Gastrocnemius medialis (tissue), 4 donors: Measurements from ENCODE around the gene KANSL1. TPM values are rescaled to one million over a fixed set of nuclear protein-coding genes. Genes with fewer than 3 reads are reported as not detected.

Source experiments
- ATAC-seq, 2 donors: fragments of 150-250 bp; one replicate each; pipeline ENCODE4 v1.9.1; 2016
- DNase-seq, 2 donors: peaks; one replicate each; pipeline ENCODE4 v3.0.0-alpha.2; 2019
- H3K27ac ChIP-seq, 4 donors: fragments of 200-600 bp; sonication (generic); 1 replicate in 1 of 4; 2 replicates in 3 of 4; pipeline ENCODE4 v1.5.1; 2016 to 2018; ENCODE audit warnings: mild to moderate bottlenecking in 2 of 4, moderate library complexity in 1 of 4
- H3K27me3 ChIP-seq, 3 donors: fragments of 200-600 bp; sonication (generic) in 2 of 3; 1 replicate in 1 of 3; 2 replicates in 2 of 3; pipeline versions ENCODE4 v1.5.1 to v1.6.0; 2016 to 2019; ENCODE audit warnings: mild to moderate bottlenecking in 1 of 3, moderate library complexity in 1 of 3
- H3K36me3 ChIP-seq, 2 donors: fragments of 200-600 bp; sonication (generic) in 1 of 2; one replicate each; pipeline ENCODE4 v1.5.1; 2017 to 2018
- H3K4me1 ChIP-seq, 2 donors: fragments of 200-600 bp; sonication (generic) in 1 of 2; one replicate each; pipeline ENCODE4 v1.5.1; 2016 to 2017; ENCODE audit warnings: mild to moderate bottlenecking in 2 of 2
- H3K4me3 ChIP-seq, 4 donors: fragments of 200-600 bp; sonication (generic) in 3 of 4; 1 replicate in 1 of 4; 2 replicates in 3 of 4; pipeline ENCODE4 v1.5.1; 2016 to 2019; ENCODE audit warnings: mild to moderate bottlenecking in 2 of 4
- H3K9me3 ChIP-seq, 3 donors: fragments of 200-600 bp; sonication (generic) in 2 of 3; 1 replicate in 1 of 3; 2 replicates in 2 of 3; pipeline ENCODE4 v1.5.1; 2016 to 2019
- POLR2A ChIP-seq, 2 donors: fragments of 450-650 bp; IDR thresholded peaks; one replicate each; pipeline ENCODE4 v1.6.1; 2017; ENCODE audit warnings: antibody characterized with exemption in 2 of 2, mild to moderate bottlenecking in 2 of 2, moderate library complexity in 2 of 2
- in situ Hi-C, 4 donors: fragments of 200-750 bp; cut with MboI; loops; one replicate each; pipeline versions ENCODE4 v1.15.0 to v1.8.0; 2017; ENCODE audit warnings: low sequenced_read_pairs in 4 of 4
- intact Hi-C: fragments of 100-400 bp; cut with DNase I; formaldehyde crosslinking; loops from one replicate; pipeline ENCODE4 v1.15.1; 2023; ENCODE audit warnings: low total_unique reads
- total RNA-seq, 4 donors: library from RNA; depleted of rRNA; stranded (reverse); fragments of >200 nt; gene quantifications; one replicate each; pipeline versions ENCODE4 v1.1.0 to v1.2.3, GENCODE V29; 2016
- TF ChIP-seq, protein P1 (sequence below), 5 experiments: fragments of 450-650 bp in 3 of 5; fragments of 200-600 bp in 2 of 5; sonication (generic) in 2 of 5; IDR thresholded peaks in 4 of 5; conservative IDR thresholded peaks in 1 of 5; 1 replicate in 4 of 5; 2 replicates in 1 of 5; pipeline ENCODE4 v1.5.1; 2016 to 2019; ENCODE audit warnings: antibody characterized with exemption in 5 of 5, mild to moderate bottlenecking in 3 of 5, moderate library complexity in 3 of 5

The KANSL1 gene
- total RNA-seq, 4 donors from 2014 or later = 19.9 to 35.9 (median 31.2) TPM

DNA sequence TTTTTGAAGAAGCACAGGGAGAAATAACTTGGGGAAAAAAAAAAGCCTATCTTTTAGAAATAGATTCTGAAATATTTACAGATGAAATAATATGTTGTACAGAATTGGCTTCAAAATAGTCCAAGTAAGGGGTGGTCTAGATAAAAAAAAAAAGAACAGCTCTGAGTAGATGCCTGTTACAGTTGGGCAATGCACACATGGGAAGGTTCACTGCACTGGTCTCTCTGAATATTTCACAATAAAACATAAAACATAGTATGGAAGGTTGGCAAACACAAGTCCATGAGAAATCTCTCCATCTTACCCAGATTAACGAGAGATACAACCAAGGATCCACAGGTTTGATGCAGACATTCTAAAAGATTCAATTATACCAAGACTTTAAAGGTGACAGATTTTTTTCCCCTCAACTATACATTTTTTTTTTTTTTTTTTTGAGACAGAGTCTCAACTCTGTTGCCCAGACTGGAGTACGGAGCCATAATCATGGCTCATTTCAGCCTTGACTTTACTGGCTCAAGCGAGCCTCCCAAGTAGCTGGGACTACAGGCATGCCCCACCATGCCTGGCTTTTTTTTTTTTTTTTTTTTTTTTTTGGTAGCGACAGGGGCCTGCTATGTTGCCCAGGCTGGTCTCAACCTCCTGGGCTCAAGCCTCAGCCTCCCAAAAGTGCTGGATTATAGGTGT is 58.0 kb downstream of the KANSL1 start:
- no peak overlapping the region for H3K4me3 ChIP-seq
- H3K9me3 ChIP-seq = no peaks in the 10 kb centered on the region
- no peak overlapping the region for H3K27ac ChIP-seq
- no peak for ATAC-seq
- H3K36me3 ChIP-seq = no peaks in the 10 kb centered on the region
- TF ChIP-seq POLR2A (IDR thresholded peaks at IDR 0.05) = no peak
- TF ChIP-seq, protein P1, sequence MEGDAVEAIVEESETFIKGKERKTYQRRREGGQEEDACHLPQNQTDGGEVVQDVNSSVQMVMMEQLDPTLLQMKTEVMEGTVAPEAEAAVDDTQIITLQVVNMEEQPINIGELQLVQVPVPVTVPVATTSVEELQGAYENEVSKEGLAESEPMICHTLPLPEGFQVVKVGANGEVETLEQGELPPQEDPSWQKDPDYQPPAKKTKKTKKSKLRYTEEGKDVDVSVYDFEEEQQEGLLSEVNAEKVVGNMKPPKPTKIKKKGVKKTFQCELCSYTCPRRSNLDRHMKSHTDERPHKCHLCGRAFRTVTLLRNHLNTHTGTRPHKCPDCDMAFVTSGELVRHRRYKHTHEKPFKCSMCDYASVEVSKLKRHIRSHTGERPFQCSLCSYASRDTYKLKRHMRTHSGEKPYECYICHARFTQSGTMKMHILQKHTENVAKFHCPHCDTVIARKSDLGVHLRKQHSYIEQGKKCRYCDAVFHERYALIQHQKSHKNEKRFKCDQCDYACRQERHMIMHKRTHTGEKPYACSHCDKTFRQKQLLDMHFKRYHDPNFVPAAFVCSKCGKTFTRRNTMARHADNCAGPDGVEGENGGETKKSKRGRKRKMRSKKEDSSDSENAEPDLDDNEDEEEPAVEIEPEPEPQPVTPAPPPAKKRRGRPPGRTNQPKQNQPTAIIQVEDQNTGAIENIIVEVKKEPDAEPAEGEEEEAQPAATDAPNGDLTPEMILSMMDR (IDR thresholded peaks at IDR 0.05 in 4 of 5, conservative IDR thresholded peaks at IDR 0.05 in 1 of 5) = no peak
- intact Hi-C loops (no loop called here), in situ Hi-C loops (no loop called here)
- DNase-seq = no peak
- peaks cover 70 to 91% of the 10 kb centered on the region in 2 donors for H3K4me1 ChIP-seq
- no peaks in the 10 kb centered on the region for H3K27me3 ChIP-seq

DNA sequence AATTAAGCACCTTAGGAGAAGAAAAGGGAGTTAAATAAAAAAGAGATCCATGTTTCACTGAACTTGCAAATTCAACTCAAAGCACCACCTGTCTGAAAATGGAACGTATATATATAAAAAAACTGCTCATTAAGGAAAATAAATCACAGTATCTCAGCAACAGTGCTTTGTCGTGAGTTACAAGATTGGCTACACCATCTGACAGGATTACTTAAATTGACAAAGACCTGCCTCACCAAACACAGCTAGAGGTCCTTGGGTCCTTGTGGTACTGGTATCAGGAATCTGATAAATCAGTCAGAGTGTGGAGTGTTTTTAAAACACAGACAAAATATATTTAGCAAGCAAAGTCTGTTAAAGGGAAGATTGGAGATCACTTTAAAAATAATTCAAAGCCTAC is 63.9 kb downstream of the KANSL1 start:
- no peak for ATAC-seq
- peak overlapping the region in 3 of 4 donors; percentile 0 to 52 (median 25) for H3K27ac ChIP-seq
- H3K4me1 ChIP-seq = peaks cover 81 to 88% of the 10 kb centered on the region in 2 donors
- H3K9me3 ChIP-seq = no peaks in the 10 kb centered on the region
- no peak overlapping the region for H3K4me3 ChIP-seq
- H3K27me3 ChIP-seq = no peaks in the 10 kb centered on the region
- TF ChIP-seq POLR2A (IDR thresholded peaks at IDR 0.05) = no peak
- TF ChIP-seq, protein P1 (IDR thresholded peaks at IDR 0.05 in 4 of 5, conservative IDR thresholded peaks at IDR 0.05 in 1 of 5) = no peak
- intact Hi-C loops = no loop called here
- in situ Hi-C loops = no loop called here
- DNase-seq = no peak
- H3K36me3 ChIP-seq = no peaks in the 10 kb centered on the region

DNA sequence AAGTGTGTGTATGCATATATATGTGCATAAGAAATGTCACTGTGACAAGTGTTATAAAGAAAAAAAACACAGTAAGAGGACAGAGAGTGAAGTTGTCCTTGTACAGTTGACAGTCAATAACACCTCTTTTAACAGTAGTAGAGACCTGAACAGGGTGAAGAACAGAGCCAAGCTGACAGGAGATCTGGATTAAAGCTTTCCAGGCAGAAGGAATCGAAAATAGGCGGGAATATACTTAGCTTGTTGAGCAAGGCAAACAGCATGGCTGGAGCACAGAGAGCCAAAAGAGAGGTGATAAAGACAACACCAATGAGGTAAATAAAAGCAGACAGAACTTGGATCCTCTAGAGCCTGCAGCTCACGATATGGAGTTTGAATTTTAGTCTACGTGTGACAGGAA is 64.8 kb downstream of the KANSL1 start:
- Histone ChIP-seq H3K36me3 (no peaks in the 10 kb centered on the region), H3K4me3 (no peak overlapping the region), H3K27ac (peak overlapping the region in 3 of 4 donors; percentile 0 to 52 (median 23)), H3K27me3 (no peaks in the 10 kb centered on the region), H3K9me3 (no peaks in the 10 kb centered on the region), H3K4me1 (peaks cover 84 to 90% of the 10 kb centered on the region in 2 donors)
- TF ChIP-seq, protein P1 (IDR thresholded peaks at IDR 0.05 in 4 of 5, conservative IDR thresholded peaks at IDR 0.05 in 1 of 5) = no peak
- no peak for TF ChIP-seq POLR2A (IDR thresholded peaks at IDR 0.05)
- intact Hi-C loops = no loop called here
- no peak for DNase-seq
- in situ Hi-C loops = no loop called here
- no peak for ATAC-seq

- DNase-seq (no peak), ATAC-seq (no peak)
- TF ChIP-seq, protein P1 (IDR thresholded peaks at IDR 0.05 in 4 of 5, conservative IDR thresholded peaks at IDR 0.05 in 1 of 5) = no peak
- TF ChIP-seq POLR2A (IDR thresholded peaks at IDR 0.05) = no peak
- Histone ChIP-seq H3K9me3 (no peaks in the 10 kb centered on the region), H3K36me3 (no peaks in the 10 kb centered on the region), H3K4me1 (peaks cover 91 to 93% of the 10 kb centered on the region in 2 donors), H3K27me3 (no peaks in the 10 kb centered on the region), H3K4me3 (no peak overlapping the region), H3K27ac (no peak overlapping the region)
- intact Hi-C loops = no loop called here
- in situ Hi-C loops = no loop called here
These were observed 65.7 kb downstream of the KANSL1 start for GRCh38 chr17:46127524-46127923.
